HG02623 (cell line): Measurements from ENCODE around the gene OPRD1.
"Not testable (repeated sequence)": the region's sequence is repeated elsewhere in the genome, so short reads cannot be mapped to it uniquely, and the experiment has no call there.

Experiments used
- ATAC-seq: cut with Tn5 transposase; IDR thresholded peaks from one replicate; pipeline ENCODE4 v1.9.1; 2021; ENCODE audit warnings: moderate library complexity; ENCODE audit not compliant: unreplicated experiment

The OPRD1 gene

DNA sequence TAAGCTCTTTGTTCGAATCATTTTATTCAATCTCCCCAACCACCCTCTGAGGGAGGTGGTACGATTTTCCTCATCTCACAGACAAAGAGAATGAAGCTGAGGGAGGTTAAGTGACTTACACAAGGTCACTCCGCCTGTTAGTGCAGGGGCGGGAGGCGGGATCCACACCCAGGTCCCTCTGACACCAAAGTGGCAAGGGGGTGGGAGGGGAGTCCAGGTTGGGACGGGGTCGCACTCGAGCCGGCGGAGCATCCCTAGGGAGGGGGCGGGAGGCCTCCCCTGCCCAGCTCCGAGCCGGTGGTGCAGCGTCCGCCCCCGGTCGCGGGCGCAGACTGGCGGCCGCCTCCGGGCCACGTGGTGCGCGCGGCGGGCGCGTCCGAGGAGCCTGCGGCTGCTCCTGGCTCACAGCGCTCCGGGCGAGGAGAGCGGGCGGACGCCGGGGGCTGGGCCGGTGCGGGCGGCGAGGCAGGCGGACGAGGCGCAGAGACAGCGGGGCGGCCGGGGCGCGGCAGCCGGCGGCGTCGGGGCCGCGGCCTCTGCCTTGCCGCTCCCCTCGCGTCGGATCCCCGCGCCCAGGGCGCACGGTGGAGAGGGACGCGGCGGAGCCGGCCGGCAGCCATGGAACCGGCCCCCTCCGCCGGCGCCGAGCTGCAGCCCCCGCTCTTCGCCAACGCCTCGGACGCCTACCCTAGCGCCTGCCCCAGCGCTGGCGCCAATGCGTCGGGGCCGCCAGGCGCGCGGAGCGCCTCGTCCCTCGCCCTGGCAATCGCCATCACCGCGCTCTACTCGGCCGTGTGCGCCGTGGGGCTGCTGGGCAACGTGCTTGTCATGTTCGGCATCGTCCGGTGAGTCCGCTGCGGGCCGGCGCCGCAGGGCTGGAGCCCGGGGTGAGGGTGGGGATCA lies at the start of gene OPRD1:
TSS of gene OPRD1 (plus strand) at position 405 of the 903 bp plus-strand sequence. CDS start at position 619, 214 bp downstream.
- ATAC-seq = no peak

DNA sequence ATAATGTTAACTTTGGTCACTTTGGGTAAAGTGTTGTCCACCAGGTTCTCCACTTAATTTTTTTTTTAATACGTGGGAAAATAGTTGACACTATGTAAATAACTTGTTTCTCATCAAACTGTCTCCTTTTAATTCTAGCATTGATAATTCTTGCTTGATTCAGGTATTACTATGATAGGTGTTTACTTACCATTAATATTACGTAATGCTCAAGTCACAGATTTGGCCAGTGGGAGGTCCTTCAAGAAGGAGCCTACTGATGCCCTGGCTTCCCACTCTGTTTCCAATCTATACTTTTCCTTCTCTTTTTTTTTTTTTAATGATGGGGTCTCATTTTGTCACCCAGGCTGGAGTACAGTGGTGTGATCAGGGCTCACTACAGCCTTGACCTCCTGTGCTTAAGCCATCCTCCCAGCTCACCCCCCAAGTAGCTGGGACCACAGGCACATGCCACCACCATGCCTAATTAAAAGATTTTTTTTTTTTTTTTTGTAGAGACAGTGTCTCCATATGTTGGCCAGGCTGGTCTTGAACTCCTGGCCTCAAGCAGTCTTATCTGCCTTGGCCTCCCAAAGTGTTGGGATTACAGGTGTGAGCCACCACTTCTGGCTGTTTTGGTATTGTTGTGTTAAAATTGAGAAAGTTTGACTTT lies 45.3 kb upstream of the OPRD1 start:
- no peak for ATAC-seq

DNA sequence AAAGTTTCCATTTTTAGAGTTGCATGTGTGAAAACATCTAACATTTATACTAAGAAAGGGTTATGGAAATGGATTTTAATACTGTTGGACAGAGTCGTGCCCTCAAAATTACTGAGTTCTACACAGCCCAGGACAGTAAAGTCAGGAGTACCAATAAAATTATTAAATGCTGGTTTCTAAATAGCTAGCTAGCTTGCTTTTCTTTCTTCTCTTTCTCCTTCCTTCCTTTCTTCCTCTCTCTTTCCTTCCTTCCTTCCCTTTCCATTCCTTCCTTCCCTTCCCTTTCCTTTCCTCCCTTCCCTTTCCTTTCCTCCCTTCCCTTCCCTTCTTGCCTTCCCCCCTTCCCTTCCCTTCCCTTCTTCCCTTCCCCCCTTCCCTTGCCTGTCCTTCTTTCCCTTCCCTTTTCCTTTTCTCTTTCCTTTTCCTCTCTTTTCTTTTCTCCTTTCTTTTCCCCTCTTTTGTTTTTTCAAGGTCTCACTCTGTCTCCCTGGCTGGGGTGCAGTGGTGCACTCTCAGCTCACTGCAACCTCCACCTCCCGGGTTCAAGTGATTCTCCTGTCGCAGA lies 41.3 kb upstream of the OPRD1 start:
- ATAC-seq = no peak

DNA sequence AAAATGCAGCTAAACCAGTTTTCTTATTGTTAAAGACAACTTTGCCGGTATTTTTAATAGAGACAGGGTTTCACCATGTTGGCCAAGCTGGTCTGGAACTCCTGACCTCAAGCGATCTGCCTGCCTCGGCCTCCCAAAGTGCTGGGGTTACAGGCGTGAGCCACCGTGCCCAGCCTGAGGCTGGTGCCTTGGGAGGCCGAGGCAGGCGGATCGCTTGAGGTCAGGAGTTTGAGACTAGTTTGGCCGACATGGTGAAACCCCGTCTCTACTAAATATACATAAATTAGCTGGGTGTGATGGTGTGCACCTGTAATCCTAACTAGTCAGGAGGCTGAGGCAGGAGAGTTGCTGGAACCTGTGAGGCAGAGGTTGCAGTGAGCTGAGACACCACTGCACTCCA lies 40.0 kb upstream of the OPRD1 start:
- ATAC-seq = not testable (repeated sequence)

DNA sequence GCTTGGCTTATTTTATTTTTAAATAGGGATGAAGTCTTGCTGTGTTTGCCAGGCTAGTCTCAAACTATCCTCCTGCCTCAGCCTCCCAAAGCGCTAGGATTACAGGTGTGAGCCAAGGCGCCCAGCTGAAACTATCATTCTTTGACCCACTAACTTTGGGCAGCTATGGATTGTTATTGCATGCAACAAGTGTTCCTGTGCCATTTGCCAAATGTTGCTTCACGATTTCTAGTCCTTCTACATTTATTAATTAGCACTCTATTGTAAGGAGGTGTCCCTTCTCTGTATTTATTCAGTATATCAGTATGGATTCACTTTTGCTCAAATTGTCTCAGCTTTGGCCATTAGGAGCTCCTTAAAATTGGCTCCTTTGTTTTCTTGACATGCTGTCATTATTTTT lies 38.9 kb upstream of the OPRD1 start:
- ATAC-seq = no peak

DNA sequence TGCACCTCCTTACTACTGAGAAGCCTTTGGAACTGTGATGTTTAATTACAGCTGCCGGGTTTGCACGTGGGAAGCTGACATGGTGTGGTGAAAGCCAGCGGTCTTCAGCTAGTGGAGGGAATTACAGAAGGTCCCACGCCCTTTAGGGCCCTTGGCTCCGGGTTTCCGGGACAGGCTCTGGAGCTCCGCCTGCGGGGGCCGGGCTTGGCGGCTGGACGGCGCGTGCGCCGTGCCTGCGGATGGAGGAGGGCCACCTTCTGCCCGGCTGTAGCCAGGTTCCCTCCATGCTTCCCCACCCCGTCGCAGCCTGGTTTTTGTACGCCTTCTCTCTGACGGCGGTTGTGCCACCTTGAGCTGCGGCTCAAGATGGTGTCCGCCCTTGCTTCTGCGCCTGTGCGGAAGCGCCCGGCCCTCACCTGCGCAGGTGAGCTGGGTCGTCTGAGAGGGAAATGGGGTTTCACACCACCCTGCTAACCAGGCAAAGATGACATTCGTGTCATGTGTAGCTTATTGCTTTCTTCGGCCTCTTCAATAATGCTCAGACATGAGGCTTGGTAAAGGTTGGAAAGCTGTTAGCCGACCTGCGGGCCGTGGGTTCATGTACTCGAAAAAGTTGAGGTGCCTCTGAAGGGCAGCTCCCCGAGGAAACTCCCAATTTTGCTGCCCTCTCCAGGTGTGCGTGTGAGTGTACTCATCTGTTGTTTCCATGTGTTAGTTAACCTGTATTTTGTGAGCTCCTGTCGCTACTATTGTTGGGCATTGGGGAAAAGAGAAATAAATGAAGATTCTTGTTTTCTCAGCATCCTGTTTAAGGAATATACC lies 36.6 kb upstream of the OPRD1 start:
- no peak for ATAC-seq

DNA sequence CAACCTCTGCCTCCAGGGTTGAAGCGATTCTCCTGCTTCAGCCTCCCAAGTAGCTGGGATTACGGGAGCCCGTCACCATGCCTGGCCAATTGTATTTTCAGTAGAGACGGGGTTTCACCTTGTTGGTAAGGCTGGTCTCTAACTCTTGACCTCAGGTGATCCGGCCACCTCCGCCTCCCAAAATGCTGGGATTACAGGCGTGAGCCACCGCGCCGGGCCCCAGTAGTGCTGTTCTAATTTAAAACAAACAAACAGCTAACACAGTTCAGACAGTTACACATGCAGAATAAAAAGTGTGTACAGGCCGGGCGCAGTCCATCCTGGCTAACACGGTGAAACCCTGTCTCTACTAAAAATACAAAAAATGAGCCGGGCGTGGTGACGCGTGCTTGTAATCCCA lies 35.6 kb upstream of the OPRD1 start:
- ATAC-seq = no peak

DNA sequence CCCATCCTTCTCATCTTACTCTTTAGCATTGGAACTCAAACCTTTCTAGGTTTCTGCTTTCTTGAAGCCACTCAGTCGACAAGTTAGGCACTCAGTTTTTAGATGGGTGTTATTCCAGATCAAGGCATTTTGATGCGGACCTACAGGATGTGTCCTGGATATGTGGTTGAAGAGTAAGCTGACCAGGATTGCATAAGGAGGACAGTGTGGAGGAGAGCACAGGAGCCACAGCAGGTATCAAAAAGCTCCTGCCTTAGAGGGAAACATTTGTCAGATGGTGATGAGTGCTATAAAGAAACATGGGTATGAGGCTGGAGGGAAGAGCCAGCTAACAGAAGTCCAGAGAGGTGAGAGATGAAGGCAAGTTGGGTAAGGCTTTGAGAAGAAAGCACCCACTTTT lies 33.9 kb upstream of the OPRD1 start:
- no peak for ATAC-seq

DNA sequence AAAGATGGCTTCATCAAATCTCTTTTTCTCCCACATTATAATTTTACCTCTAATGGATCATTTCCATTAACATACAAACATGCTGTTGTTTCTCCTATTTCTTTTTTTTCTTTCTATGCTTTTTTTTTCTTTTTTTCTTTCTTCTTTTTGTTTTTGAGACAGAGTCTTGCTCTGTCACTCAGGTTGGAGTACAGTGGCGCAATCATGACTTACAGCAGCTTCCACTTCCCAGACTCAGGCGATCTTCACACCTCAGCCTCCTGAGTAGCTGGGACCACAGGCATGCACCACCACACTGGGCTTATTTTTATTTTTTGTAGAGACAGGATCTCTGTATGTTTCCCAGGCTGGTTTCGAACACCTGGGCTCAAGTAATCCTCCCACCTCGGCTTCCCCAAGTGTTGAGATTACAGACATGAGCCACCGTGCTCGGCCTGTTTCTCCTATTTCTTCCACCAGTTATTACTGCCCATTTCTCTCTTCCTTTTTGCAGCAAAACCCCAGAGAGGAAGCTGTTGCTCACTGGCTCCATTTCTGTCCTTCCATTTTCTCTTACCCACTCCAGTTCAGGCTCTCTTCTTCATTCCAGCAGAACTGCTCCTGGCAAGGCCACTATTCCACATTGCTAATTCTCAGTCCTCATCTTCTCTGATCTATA lies 32.1 kb upstream of the OPRD1 start:
- no peak for ATAC-seq

DNA sequence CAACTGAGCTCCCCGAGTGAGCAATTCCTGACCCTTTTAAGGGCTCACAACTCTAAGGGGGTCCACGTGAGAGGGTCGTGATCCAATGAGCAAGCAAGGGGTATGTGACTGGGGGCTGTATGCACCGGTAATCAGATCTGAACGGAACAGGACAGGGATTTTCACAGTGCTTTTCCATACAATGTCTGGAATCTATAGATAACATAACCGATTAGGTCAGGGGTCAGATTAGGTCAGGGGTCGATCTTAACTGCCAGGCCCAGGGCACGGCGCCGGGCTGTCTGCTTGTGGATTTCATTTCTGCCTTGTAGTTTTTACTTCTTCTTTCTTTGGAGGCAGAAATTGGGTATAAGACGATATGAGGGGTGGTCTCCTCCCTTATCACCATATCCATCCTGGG lies 30.7 kb upstream of the OPRD1 start:
- ATAC-seq = no peak

DNA sequence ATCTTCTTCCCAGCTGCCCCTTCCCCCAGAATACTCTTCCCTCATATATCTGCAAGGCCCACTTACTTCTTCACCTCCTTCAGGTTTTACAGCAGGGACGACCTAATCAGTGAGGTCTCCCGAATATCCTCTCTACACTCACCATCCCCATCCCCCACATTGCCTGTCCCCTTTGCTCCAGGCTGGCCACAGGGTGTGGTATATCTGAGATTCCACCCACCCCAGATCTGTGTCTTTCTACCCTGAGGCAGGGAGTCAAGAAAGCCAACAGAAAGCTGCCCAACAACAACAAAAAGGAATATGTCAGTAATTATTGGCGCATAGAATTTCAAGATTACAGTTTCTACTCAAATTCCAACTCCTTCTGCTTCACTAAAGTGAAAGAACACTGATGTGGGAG lies 30.0 kb upstream of the OPRD1 start:
- ATAC-seq = no peak

DNA sequence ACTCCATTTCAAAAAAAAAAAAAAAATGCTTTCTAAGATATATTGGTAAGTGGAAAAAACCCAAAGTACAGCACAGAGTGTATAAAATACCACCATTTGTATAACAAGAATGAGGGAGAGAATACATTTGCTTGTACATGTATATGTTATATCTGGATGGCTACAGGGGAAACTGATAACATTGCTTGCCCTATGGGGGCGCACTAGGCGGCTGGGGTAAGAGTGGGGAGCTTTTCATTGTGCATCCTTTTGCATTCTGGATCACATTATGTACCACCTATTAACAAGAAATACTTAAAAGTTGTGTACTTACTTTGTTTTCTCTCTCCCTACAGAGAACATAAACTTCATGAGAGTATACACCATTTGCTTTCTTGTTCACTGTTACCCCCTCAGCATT lies 28.6 kb upstream of the OPRD1 start:
- ATAC-seq = no peak

DNA sequence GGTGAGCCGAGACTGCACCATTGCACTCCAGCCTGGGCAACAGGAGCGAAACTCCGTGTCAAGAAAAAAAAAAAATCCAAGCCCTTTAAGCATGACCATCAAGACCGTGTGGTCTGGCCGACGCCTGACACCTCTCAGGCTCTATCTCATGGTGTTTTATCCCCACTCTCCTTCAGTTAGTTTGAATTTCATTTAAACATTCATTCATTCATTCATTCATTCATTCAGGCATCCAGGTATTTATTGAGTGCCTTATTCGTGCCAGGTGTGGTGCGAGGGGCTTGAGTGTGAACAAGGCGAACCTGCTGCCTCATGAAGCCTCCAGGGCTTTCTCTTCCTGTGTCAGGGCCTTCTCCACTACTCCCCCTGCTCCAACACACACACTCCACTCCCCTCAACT lies 22.6 kb upstream of the OPRD1 start:
- ATAC-seq = no peak

DNA sequence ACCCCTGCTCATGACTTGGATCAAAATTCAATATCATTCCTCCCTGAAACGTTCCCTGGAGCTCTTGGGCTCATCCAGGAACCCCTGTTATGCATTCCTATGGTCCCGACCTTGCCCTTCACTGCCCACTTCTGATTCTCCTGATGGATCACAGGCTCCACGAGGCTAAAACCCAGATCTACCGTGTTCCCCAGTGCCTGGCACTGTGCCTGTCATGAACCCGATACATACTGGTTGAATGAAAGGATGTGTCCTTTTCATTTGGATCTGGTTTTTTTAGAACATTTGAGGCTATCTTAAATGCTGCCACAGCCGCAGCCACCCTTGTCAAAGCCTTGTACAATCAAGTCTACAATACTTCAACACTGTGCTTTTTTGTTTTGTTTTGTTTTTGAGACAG lies 22.2 kb upstream of the OPRD1 start:
- no peak for ATAC-seq

DNA sequence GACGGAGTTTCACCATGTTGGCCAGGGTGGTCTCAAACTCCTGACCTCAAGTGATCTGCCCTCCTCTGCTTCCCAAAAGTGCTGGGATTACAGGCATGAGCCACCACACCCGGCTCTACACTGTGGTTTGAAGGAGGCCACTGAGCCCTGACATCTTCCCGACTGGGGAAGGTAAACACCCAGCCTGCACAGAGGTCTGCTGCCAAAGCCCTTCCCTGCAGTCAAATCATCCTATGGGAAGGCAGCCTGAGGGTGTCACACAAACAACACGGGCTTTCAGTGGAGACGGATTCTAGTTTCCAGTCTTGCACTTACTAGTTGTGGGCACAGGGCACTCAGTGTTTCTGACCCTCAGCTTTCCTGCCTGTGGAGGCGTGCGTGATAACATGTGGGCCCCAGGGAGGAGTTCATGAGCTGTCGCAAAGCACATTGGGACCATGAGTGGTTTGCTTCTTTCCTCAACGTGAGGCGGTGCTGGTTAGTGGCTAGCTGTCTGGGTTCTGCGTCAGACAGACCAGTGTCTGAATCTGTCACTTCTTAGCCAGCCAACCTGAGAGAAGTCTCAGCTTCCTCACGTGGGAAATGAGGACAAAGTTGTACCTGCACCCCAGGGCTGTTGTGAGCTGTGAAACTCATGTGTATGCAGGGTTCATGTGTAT lies 21.5 kb upstream of the OPRD1 start:
- no peak for ATAC-seq

DNA sequence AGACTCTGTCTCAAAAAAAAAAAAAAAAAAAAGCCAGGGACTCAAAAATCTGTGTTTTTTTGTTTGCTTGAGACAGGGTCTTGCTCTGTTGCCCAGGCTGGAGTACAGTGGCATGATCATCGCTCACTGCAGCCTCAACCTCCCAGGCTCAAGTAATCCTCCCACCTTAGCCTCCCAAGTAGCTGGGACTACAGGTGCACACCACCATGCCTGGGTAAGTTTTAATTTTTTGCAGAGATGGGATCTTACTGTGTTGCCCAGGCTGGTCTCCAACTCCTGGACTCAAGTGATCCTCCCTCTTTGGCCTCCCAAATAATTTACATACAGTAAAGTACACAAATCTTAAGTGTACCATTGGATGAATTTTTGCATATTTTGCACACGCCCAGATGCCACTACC lies 20.0 kb upstream of the OPRD1 start:
- ATAC-seq = not testable (repeated sequence)

DNA sequence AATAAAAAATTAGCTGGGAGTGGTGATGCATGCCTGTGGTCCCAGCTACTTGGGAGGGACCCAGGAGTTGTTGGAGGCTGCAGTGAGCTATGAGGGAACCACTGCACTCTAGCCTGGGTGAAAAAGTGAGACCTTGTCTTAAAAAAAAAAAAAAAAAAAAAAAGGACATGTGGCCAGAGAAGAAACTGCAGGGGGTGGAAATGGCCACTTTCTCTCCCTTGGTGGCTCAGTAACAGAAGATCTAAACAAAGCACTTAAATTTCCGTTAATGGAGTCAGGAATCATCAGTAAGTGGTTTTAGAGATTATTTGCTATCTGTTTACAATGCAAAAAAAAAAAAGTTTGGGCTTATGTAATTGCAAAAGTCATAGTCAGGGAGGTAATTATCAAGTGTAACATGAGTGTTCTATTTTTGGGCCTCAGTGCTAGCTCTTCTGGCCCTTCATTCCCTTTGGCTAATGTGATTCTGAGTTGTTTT lies 19.3 kb upstream of the OPRD1 start:
- ATAC-seq = no peak

DNA sequence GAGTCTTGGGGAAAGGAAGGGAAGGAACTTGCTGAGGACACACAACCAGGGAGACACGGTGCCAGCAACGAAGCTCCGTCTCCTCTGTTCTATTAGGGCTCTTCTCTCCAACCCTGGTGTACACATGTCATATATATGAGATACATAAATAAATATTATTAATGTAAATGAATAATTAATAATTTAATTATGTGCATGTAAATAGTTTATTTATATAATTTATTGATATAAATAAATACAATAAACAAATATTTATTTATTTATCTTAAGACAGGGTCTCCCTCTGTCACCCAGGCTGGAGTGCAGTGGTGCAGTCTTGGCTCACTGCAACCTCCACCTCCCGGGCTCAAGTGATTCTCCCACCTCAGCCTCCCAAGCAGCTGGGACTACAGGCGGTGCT lies 17.4 kb upstream of the OPRD1 start:
- ATAC-seq = not testable (repeated sequence)

DNA sequence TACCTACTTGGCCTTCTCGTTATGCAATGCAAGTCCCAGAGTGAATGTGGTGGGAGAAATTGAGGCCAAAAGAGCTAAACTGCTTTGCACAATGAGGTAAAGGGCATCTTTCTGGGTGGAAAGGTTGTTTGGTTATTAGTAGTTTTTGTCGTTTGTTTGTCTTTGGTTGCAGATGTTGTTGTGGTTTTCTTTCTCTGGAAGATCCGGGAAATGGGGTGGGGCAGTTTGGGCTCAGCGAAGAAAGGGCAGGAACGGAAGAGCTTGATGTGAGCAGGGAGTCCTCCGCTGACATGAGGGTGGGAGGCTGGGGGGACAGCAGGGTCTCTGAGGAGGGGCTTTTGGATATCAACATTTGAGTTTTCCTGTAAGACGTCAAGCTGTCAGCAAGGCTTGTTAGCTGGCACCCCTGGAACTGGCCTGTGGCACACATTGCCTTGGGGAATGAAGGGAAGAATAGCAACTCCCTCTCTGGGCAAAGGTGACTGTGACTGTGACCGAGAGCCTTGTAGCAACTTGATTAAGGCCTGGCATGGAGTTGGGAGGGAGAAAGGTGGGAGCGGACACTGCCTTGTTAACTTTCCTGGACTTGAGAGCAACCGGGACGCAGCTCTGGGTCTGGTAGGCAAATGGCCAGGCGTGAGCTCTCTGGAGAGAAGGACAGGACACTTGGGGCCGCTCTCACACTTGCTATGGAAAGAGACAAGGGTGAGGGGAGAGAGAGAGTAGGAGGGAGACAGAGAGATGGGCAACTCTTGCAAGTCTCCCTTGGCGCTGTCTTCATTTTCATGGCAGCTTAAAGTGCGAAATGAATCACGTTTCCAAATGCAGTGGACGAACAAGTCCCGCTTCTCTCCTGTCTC lies 15.4 kb upstream of the OPRD1 start:
- no peak for ATAC-seq
